ENCODE measurements around the gene SLC5A9. TPM values are rescaled to one million over a fixed set of nuclear protein-coding genes. Genes with fewer than 3 reads are reported as not detected.

SLC5A9 gene
- total RNA-seq, 1 experiment from 2014 or later = not detected

DNA sequence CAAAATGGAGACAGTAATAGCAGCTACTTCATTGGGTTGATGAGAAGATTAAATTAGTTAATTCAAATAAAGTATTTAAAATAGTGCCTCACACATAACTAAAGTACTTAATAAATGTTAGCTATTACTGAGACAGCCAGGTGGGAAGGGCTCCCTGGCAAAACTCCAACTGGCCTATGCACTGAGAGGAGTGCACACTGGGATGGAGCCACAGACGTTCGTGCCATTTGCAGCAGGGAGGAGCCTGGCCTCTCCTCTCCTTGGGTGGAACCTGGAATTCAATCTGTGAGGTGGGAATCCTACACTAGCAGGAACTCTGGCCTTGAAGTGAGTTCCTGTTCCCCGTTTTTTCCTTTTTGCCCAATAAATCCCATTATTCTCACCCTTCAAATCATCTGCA is 28.1 kb downstream of the SLC5A9 start:
- Histone ChIP-seq H3K4me1 (ENCODE audit: insufficient read depth, low read length) (no peaks in the 10 kb centered on the region), H3K9me3 (ENCODE audit: control insufficient read depth, low read depth, low read length) (no peaks in the 10 kb centered on the region), H2AFZ (ENCODE audit: low read length) (no peak overlapping the region), H3K79me2 (ENCODE audit: insufficient read depth, low read length) (no peaks in the 10 kb centered on the region), H2BK5ac (ENCODE audit: insufficient read length, low read length) (no peak overlapping the region), H2BK12ac (ENCODE audit: insufficient read length, low read depth, low read length) (no peak overlapping the region), H3K4ac (ENCODE audit: low read depth, low read length) (no peak overlapping the region), H4K8ac (replicated peaks; ENCODE audit: insufficient read length, low read depth, low read length) (no peak overlapping the region), H3K23ac (ENCODE audit: insufficient read length, low read depth, low read length) (no peak overlapping the region), H3T11ph (ENCODE audit: low read length) (no peak overlapping the region), H2BK15ac (ENCODE audit: low read depth, low read length) (no peak overlapping the region), H3K27me3 (ENCODE audit: insufficient read depth, low read length) (no peaks in the 10 kb centered on the region), H2AK5ac (ENCODE audit: insufficient read length, low read length) (no peak overlapping the region), H3K79me1 (ENCODE audit: insufficient read depth, low read depth, low read length, poor library complexity, severe bottlenecking) (no peaks in the 10 kb centered on the region), H2BK120ac (ENCODE audit: low read depth, low read length, poor library complexity, severe bottlenecking) (no peak overlapping the region), H4K20me1 (ENCODE audit: control insufficient read depth, insufficient read depth, insufficient read length) (no peaks in the 10 kb centered on the region), H3K27ac (ENCODE audit: insufficient read length, low read depth, low read length) (no peak overlapping the region), H3K14ac (ENCODE audit: insufficient read depth, low read length) (no peak overlapping the region), H3K4me2 (ENCODE audit: insufficient read depth, insufficient read length, low read length) (no peak overlapping the region), H2BK20ac (ENCODE audit: low read depth, low read length, poor library complexity, severe bottlenecking) (no peak overlapping the region), H3K18ac (ENCODE audit: insufficient read length, low read depth, low read length) (no peak overlapping the region), H3K23me2 (ENCODE audit: insufficient read length, low read depth, low read length, poor library complexity, severe bottlenecking) (no peaks in the 10 kb centered on the region), H3K9ac (ENCODE audit: extremely low read depth, insufficient read length, low read length) (no peak overlapping the region), H4K91ac (ENCODE audit: insufficient read length, low read depth, low read length) (no peak overlapping the region), H3K56ac (ENCODE audit: insufficient read length, low read depth, low read length) (no peak overlapping the region), H4K5ac (ENCODE audit: insufficient read length, low read depth, low read length) (no peak overlapping the region)
- no peaks in the 10 kb centered on the region for H3K36me3 Mint-ChIP-seq (ENCODE audit: insufficient read depth in 1 of 3, low read depth in 3 of 3)
- WGBS (ENCODE audit: extremely low coverage, insufficient read length, low lambda C conversion rate) = no CpG with 5 or more reads among the region's 3 CpGs
- no peak for DNase-seq
- no peak overlapping the region for H3K4me3 Mint-ChIP-seq
- peaks cover 2% of the 10 kb centered on the region; the same call in 1 of the 2 replicates for H3K27me3 Mint-ChIP-seq (ENCODE audit: low read depth)
- peaks cover 2% of the 10 kb centered on the region in 2 experiments; a peak in 1 of 4 replicates for H3K4me1 Mint-ChIP-seq
- H3K27ac Mint-ChIP-seq = no peak overlapping the region
- TF ChIP-seq, protein P1, sequence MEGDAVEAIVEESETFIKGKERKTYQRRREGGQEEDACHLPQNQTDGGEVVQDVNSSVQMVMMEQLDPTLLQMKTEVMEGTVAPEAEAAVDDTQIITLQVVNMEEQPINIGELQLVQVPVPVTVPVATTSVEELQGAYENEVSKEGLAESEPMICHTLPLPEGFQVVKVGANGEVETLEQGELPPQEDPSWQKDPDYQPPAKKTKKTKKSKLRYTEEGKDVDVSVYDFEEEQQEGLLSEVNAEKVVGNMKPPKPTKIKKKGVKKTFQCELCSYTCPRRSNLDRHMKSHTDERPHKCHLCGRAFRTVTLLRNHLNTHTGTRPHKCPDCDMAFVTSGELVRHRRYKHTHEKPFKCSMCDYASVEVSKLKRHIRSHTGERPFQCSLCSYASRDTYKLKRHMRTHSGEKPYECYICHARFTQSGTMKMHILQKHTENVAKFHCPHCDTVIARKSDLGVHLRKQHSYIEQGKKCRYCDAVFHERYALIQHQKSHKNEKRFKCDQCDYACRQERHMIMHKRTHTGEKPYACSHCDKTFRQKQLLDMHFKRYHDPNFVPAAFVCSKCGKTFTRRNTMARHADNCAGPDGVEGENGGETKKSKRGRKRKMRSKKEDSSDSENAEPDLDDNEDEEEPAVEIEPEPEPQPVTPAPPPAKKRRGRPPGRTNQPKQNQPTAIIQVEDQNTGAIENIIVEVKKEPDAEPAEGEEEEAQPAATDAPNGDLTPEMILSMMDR (conservative IDR thresholded peaks at IDR 0.05) = no peak
- no peaks in the 10 kb centered on the region for H3K9me3 Mint-ChIP-seq

Measured in H9 (cell line).